ENCODE results near the gene ITSN1.

DNA sequence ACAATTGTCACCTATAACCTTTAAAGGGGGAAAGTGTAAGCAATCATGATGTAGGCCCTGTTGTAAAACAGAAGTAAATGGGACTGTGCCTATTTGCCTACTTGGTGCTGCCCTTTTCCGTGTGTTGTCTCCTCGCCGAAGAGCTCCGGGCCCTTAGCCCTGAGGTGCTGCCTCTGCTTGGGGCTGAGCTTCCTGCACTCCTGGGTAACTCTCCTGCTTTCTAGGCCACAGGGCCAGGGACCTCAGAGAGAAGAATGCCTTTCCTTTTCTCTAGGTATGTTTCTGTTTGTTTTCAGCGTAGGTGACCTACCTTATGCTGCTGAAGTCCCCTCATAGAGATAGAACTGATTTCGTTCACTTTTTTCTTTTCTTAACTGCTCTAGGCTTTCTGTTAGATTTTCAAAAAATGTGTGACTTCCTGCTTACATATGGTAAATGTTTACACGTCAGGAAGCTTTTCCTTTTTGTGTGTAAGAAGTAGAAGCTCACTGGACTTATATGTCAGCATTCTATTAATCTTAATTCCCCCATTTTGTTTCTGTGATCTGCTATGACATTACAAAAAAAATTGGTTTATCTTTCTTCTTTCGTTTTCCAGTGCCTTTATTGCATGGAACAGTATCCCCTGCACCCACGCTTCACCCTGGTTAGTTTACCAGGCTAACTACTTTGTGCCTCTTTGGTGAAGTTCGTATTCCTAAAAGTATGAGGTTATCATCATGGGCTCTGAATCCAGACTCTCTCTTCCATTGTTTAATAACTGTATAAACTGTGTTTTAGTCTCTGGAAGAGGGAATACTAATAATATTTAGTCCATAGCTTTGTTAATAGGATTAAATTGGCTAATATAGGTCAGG, 61.7 kb downstream of the ITSN1 start:
- TF ChIP-seq, protein P1, sequence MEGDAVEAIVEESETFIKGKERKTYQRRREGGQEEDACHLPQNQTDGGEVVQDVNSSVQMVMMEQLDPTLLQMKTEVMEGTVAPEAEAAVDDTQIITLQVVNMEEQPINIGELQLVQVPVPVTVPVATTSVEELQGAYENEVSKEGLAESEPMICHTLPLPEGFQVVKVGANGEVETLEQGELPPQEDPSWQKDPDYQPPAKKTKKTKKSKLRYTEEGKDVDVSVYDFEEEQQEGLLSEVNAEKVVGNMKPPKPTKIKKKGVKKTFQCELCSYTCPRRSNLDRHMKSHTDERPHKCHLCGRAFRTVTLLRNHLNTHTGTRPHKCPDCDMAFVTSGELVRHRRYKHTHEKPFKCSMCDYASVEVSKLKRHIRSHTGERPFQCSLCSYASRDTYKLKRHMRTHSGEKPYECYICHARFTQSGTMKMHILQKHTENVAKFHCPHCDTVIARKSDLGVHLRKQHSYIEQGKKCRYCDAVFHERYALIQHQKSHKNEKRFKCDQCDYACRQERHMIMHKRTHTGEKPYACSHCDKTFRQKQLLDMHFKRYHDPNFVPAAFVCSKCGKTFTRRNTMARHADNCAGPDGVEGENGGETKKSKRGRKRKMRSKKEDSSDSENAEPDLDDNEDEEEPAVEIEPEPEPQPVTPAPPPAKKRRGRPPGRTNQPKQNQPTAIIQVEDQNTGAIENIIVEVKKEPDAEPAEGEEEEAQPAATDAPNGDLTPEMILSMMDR (IDR thresholded peaks at IDR 0.05), result no peak
- no peak for TF ChIP-seq POLR2A (IDR thresholded peaks at IDR 0.05)
